Keratinocyte (primary cell): ENCODE data around the gene OR2A5. TPM values are rescaled to one million over a fixed set of nuclear protein-coding genes. Genes with fewer than 3 reads are reported as not detected.

Source experiments
- DNase-seq: peaks from one replicate; pipeline ENCODE4 v3.0.0-alpha.2; 2011; ENCODE audit warnings: low read depth, missing footprints, low spot score
- FAIRE-seq: peaks from 2 replicates; lab custom pipeline; 2011; peaks lifted over from hg19 to GRCh38; lab: Jason Lieb, UNC
- H2AFZ ChIP-seq: 2 replicates; pipeline ENCODE4 v1.6.0; 2012; ENCODE audit warnings: low read length, control low read depth, inconsistent platforms; ENCODE audit not compliant: control insufficient read depth
- H3K27ac ChIP-seq: 2 replicates; pipeline ENCODE4 v1.5.1; 2011; ENCODE audit warnings: low read length; ENCODE audit not compliant: control insufficient read depth, insufficient read depth
- H3K27me3 ChIP-seq: 3 replicates; pipeline ENCODE4 v1.6.0; 2011; ENCODE audit warnings: low read length; ENCODE audit not compliant: control insufficient read depth, insufficient read depth; ENCODE audit errors: extremely low read depth
- H3K36me3 ChIP-seq, 2 experiments: 2 replicates in 1 of 2; 3 replicates in 1 of 2; pipeline ENCODE4 v1.5.1; 2011; ENCODE audit warnings: low read length in 2 of 2, mild to moderate bottlenecking in 1 of 2; ENCODE audit not compliant: control insufficient read depth in 2 of 2, insufficient read depth in 2 of 2; ENCODE audit errors: extremely low read depth in 1 of 2
- H3K4me1 ChIP-seq: 3 replicates; pipeline ENCODE4 v1.5.1; 2011; ENCODE audit warnings: low read length; ENCODE audit not compliant: control insufficient read depth, insufficient read depth; ENCODE audit errors: extremely low read depth
- H3K4me2 ChIP-seq: 3 replicates; pipeline ENCODE4 v1.6.0; 2011; ENCODE audit warnings: low read depth, low read length; ENCODE audit not compliant: control insufficient read depth, insufficient read depth; ENCODE audit errors: extremely low read depth
- H3K4me3 ChIP-seq, 3 experiments: fragments of 200-600 bp in 1 of 3; sonication (generic) in 1 of 3; 2 replicates in 2 of 3; 3 replicates in 1 of 3; pipeline ENCODE4 v1.5.1; 2011 to 2016; ENCODE audit warnings: low read length in 3 of 3, mild to moderate bottlenecking in 3 of 3, control low read depth in 2 of 3, inconsistent platforms in 1 of 3, low read depth in 1 of 3, mixed read lengths in 1 of 3, mixed run types in 1 of 3, moderate library complexity in 1 of 3; ENCODE audit not compliant: control insufficient read depth in 2 of 3, insufficient read depth in 2 of 3; ENCODE audit errors: extremely low read depth in 1 of 3
- H3K79me2 ChIP-seq: 2 replicates; pipeline ENCODE4 v1.6.0; 2012; ENCODE audit warnings: low read length; ENCODE audit not compliant: control insufficient read depth, insufficient read depth
- H3K9ac ChIP-seq: 3 replicates; pipeline ENCODE4 v1.6.0; 2011; ENCODE audit warnings: low read length; ENCODE audit not compliant: control insufficient read depth, insufficient read depth; ENCODE audit errors: extremely low read depth
- H3K9me1 ChIP-seq: 3 replicates; pipeline ENCODE4 v1.6.0; 2011; ENCODE audit warnings: low read length; ENCODE audit not compliant: control insufficient read depth, insufficient read depth; ENCODE audit errors: extremely low read depth
- H3K9me3 ChIP-seq: 2 replicates; pipeline ENCODE4 v1.5.1; 2012; ENCODE audit warnings: low read depth, low read length; ENCODE audit not compliant: control insufficient read depth
- H4K20me1 ChIP-seq: 3 replicates; pipeline ENCODE4 v1.6.0; 2011; ENCODE audit warnings: low read length; ENCODE audit not compliant: control insufficient read depth, insufficient read depth; ENCODE audit errors: extremely low read depth
- CTCF ChIP-seq, 3 experiments: IDR thresholded peaks in 1 of 3; conservative IDR thresholded peaks in 1 of 3; optimal IDR thresholded peaks in 1 of 3; 2 replicates in 2 of 3; 3 replicates in 1 of 3; pipeline versions ENCODE3 to v1.5.1; 2011; ENCODE audit warnings: low read length in 3 of 3, mild to moderate bottlenecking in 3 of 3, moderate library complexity in 2 of 3, control low read depth in 1 of 3, inconsistent platforms in 1 of 3; ENCODE audit not compliant: insufficient read depth in 2 of 3; ENCODE audit errors: extremely low read depth in 1 of 3
- EZH2 ChIP-seq: IDR thresholded peaks from one replicate; pipeline ENCODE4 v1.6.1; 2012; ENCODE audit warnings: inconsistent platforms, mild to moderate bottlenecking, low read length, moderate library complexity
- dilution Hi-C: fragments of 300-500 bp; cut with MboI; formaldehyde crosslinking; loops from one replicate; pipeline ENCODE4 v1.7.0; 2020; ENCODE audit warnings: low sequenced_read_pairs; ENCODE audit not compliant: extremely low pct_ligation_motif_present
- polyA plus RNA-seq, 5 experiments: library from polyadenylated mRNA; depleted of rRNA in 3 of 5; stranded (reverse) in 3 of 5; stranded (forward) in 1 of 5; unstranded in 1 of 5; fragments of >200 nt; gene quantifications; 1 replicate in 1 of 5; 2 replicates in 3 of 5; 3 replicates in 1 of 5; pipeline versions ENCODE4 v1.2.1 to v1.2.3, GENCODE V29; 2011 to 2012; ENCODE audit warnings: missing spikeins in 2 of 5, low read depth in 1 of 5, low replicate concordance in 1 of 5

The OR2A5 gene
- polyA plus RNA-seq, 1 donor (not counting 4 experiments of a cell fraction or from before 2014, with no cell fraction given): not detected

GRCh38 chr7:144006029-144006691, 42.6 kb upstream of the OR2A5 start:
- no peak overlapping the region for H3K4me2 ChIP-seq
- dilution Hi-C loops: no loop called here
- TF ChIP-seq CTCF (optimal IDR thresholded peaks at IDR 0.05 in 1 of 3, IDR thresholded peaks at IDR 0.05 in 1 of 3, conservative IDR thresholded peaks at IDR 0.05 in 1 of 3; ENCODE audit: extremely low read depth in 1 of 3, insufficient read depth in 2 of 3, low read length in 3 of 3): no peak
- no peak for TF ChIP-seq EZH2
- no peaks in the 10 kb centered on the region for H3K36me3 ChIP-seq
- H3K9me3 ChIP-seq: no peaks in the 10 kb centered on the region
- no peaks in the 10 kb centered on the region for H4K20me1 ChIP-seq
- no peaks in the 10 kb centered on the region for H3K9me1 ChIP-seq
- H3K9ac ChIP-seq: no peak overlapping the region
- DNase-seq: no peak
- H3K79me2 ChIP-seq: no peaks in the 10 kb centered on the region
- no peak overlapping the region for H3K4me3 ChIP-seq
- no peaks in the 10 kb centered on the region for H3K27me3 ChIP-seq
- no peak overlapping the region for H2AFZ ChIP-seq
- no peak overlapping the region for H3K27ac ChIP-seq
- FAIRE-seq: no peak
- no peaks in the 10 kb centered on the region for H3K4me1 ChIP-seq

DNA sequence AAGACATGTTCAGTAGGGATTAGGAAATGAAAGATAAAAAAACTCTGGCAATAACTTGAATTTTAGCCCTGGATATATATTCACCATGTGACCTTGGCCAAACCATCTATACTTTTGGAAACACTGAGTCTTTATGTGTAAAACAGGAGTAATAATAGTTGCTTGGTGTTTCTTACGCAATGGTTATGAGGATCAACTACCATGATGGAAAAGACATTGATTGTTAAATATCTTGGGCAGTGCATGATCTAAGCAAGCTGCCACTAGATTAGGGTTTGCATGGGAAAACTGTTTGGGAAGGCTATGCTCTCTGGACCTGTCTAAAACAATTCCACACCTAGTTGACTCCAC, 42.1 kb upstream of the OR2A5 start:
- FAIRE-seq (no peak), DNase-seq (no peak)
- H3K9me1 ChIP-seq: no peaks in the 10 kb centered on the region
- no peaks in the 10 kb centered on the region for H3K4me1 ChIP-seq
- H3K9ac ChIP-seq: no peak overlapping the region
- no peaks in the 10 kb centered on the region for H3K27me3 ChIP-seq
- H3K79me2 ChIP-seq: no peaks in the 10 kb centered on the region
- TF ChIP-seq EZH2: no peak
- TF ChIP-seq CTCF (optimal IDR thresholded peaks at IDR 0.05 in 1 of 3, IDR thresholded peaks at IDR 0.05 in 1 of 3, conservative IDR thresholded peaks at IDR 0.05 in 1 of 3; ENCODE audit: extremely low read depth in 1 of 3, insufficient read depth in 2 of 3, low read length in 3 of 3): no peak
- dilution Hi-C loops: no loop called here
- no peak overlapping the region for H3K4me2 ChIP-seq
- H3K36me3 ChIP-seq: no peaks in the 10 kb centered on the region
- H3K9me3 ChIP-seq: no peaks in the 10 kb centered on the region
- H2AFZ ChIP-seq: no peak overlapping the region
- H3K27ac ChIP-seq: no peak overlapping the region
- H4K20me1 ChIP-seq: no peaks in the 10 kb centered on the region
- no peak overlapping the region for H3K4me3 ChIP-seq
